NCI-H1436 treated with DMSO at 0.1 percent for 48 hours (cell line): ENCODE data around the gene RBM23.
"Not testable (repeated sequence)": the region's sequence is repeated elsewhere in the genome, so short reads cannot be mapped to it uniquely, and the experiment has no call there.

Experiments
- DNase-seq: peaks from one replicate; lab custom pipeline; 2025; lab: John Stamatoyannopoulos, UW

Gene RBM23

DNA sequence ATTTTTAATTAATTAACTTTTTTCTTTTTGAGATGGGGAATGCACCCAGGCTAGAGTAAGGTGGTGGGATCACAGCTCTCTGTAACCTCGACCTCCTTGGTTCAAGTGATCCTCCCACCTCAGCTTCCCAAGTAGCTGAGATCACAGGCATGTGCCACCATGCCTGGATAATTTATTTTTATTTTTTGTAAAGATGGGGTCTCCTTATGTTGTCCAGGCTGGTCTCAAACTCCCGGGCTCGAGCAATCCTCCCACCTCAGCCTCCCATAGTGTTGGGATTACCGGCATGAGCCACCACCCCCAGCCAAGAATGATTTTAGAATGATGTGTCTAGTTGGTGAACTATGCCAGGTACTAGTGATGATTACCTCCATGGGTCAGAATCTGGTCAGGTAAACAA, 54.0 kb downstream of the RBM23 start:
- no peak for DNase-seq

GRCh38 chr14:22861651-22862050, 57.3 kb downstream of the RBM23 start:
- DNase-seq, result no peak

- not testable (repeated sequence) for DNase-seq
These were observed 58.6 kb downstream of the RBM23 start for GRCh38 chr14:22860377-22860776.

DNA sequence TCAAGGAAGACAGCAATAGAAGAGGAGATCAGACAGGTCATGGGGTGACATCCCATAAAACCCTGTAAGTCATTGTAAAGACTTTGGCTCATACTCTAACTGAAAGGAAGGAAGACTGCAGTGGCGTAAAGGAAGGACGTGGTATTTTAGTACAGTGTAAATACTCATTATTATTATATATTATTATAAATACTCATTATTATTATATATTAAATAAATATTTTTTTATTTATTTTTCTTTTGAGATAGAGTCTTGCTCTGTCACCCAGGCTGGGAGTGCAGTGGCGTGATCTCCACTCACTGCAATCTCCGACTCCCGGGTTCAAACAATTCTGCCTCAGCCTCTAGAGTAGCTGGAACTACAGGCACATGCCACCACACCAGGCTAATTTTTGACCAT, 62.5 kb downstream of the RBM23 start:
- no peak for DNase-seq

GRCh38 chr14:22854963-22855724, 63.8 kb downstream of the RBM23 start:
- no peak for DNase-seq

- not testable (repeated sequence) for DNase-seq
These were observed 64.7 kb downstream of the RBM23 start for GRCh38 chr14:22854296-22854695.

DNA sequence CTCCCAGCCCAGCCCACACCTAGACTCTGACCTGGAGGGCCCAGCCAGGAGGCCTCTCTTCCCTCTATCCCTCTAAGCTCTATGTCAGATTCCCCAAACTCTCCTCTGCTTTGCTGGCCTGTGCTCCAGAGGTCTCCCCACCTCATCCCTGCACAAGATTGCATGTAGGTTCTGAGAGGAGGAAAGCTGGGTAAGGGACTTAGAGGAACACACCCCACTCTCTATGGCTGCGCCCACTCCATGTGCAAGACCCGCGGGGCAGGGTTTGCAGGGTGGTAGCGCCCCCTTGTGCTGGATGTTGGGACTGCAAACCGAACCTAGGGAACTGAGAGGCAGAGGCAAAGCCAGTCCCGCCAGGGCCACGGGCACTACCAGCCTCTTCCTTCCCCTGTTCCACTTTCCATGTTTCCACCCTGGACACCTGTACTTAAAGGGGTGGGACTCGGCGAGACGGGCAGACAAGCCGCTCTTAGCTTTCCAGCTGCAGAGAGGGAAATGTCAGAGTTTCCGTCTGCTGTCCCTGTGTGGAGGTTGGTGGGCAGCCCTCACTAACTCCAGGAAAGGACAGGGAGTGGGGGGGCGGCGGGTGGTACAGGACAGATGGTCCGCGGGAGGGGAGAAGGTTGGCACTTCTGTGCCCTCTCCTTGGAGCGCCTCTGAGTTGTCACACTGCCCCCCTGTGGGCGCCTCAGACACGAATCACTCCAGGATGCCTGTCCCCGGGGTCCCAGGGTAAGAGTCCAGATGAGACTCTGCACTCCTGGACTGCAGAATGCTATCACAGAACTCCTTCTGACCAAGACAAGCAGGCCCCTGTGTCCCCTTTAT, 65.8 kb downstream of the RBM23 start:
- no peak for DNase-seq

GRCh38 chr14:22852599-22852939, 66.4 kb downstream of the RBM23 start:
- no peak for DNase-seq

GRCh38 chr14:22852178-22852577, 66.8 kb downstream of the RBM23 start:
- DNase-seq, result not testable (repeated sequence)

- no peak for DNase-seq
These were observed 67.8 kb downstream of the RBM23 start for GRCh38 chr14:22850944-22851764.

DNA sequence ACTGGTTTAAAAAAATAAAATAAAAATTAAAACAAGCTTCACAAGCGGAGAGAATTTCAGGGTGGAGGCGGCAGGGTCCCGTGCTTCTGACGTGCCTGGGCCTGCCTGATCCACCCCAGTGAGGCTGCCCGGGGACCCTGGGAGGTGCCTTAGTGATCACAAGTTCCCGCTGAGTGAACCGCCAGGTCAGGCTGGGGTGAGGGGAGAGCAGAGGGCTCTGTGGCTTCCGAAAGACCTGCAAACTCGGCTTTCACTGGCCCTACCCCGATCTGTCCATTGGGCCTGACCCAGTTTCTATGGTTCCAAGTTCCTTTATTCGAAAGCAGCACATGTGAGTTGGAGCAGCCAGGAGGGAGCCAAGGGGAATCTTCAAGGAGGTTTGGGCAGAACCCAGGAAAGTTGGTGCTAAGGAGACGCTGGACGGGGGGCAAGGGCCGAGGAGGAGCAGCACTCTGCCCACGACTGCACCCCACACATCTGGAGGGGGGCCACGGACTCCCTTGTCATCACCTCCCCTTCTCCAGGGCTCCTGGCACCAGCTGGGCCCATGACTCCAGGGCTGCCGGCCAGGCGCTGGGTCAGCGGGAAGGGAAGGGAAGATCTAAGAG, 69.6 kb downstream of the RBM23 start:
- DNase-seq, result no peak

GRCh38 chr14:22848351-22849164, 70.4 kb downstream of the RBM23 start:
- no peak for DNase-seq

DNA sequence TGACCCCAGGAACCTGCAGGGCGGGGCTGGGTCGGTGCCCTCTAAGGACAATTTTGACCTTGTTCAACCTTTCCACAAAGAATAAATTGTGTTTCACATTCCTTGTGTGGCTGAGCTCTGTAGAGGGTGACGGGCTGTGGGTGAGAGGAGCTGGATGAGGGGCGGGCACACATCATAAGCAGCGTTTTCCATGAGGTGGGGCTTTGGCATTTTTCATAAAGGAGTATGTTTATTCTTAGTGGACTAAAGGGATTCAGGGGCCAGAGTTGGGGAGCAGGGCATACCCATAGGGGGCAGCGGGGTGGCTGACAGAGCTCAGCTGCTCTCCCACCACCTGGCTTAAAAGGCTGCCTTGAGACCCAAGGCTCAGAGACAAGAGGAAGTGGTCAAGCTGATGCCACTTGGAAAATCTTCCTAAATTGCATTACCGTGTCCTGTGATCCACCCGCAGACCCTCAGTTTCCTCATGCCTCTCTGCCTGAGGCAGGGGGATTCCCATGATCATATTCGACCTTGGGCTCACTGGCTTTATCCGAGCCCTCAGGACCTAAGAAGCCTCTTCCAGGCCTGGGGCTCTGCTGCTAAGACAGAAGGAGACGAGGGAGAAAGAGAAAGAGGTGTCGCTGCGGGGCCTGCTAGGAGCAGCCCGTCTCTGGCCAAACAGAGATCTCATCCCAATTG, 71.1 kb downstream of the RBM23 start:
- no peak for DNase-seq

GRCh38 chr14:22846811-22847307, 72.1 kb downstream of the RBM23 start:
- DNase-seq, result no peak

DNA sequence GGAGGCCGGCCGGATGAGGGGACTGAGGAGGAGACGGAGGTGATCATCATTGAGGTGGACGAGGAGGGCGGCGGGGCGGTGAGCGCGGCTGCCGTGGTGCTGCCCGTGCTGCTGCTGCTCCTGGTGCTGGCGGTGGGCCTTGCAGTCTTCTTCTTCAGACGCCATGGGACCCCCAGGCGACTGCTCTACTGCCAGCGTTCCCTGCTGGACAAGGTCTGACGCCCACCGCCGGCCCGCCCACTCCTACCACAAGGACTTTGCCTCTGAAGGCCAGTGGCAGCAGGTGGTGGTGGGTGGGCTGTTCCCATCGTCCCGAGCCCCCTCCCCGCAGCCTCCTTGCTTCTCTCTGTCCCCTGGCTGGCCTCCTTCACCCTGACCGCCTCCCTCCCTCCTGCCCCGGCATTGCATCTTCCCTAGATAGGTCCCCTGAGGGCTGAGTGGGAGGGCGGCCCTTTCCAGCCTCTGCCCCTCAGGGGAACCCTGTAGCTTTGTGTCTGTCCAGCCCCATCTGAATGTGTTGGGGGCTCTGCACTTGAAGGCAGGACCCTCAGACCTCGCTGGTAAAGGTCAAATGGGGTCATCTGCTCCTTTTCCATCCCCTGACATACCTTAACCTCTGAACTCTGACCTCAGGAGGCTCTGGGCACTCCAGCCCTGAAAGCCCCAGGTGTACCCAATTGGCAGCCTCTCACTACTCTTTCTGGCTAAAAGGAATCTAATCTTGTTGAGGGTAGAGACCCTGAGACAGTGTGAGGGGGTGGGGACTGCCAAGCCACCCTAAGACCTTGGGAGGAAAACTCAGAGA, 72.9 kb downstream of the RBM23 start:
- DNase-seq, result no peak

DNA sequence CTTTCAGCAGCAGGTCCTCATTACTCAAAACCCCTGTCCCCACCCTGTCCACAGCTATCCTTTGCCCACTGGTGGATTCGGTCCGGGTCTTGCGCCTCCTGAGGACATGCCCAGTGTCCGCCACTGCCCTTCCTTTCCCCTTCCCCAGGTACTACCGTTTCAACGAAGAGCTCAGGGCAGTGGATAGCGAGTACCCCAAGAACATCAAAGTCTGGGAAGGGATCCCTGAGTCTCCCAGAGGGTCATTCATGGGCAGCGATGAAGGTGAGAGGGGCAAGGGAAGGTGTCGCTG, 73.9 kb downstream of the RBM23 start:
- DNase-seq, result no peak

DNA sequence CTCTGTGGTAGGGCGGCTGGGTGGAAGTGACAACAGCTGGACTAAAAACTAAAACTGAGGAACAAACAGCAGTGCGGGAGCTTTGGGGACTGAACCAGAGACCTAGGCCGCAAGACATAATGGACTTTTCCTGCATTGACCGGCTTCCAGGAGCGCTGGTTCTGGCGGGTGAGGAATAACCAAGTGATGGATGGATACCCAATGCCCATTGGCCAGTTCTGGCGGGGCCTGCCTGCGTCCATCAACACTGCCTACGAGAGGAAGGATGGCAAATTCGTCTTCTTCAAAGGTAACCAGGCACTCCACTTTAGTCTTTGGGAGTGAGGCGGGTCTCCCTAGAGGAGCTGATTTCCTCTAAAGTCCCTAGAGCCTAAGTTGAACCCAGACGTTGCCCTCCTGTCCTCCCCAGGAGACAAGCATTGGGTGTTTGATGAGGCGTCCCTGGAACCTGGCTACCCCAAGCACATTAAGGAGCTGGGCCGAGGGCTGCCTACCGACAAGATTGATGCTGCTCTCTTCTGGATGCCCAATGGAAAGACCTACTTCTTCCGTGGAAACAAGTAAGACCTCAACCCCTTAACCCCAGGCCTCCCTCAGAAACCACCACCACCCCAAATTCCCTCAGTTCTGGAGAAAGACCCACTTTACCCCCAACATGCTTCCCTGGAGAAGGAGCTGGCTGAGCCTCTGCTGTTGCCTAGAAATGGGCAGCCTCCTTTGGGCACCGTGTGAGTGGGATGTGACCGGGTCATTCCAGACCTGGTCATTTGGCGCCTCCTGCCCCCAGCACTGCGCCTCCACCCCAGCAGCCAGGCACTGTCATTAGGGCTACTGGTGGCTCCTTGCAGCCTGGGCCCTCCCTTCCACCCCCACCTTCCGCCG, 74.5 kb downstream of the RBM23 start:
- DNase-seq, result no peak
